IPS-15b (cell line): Measurements from ENCODE around the gene SLC25A18.
"Not testable (repeated sequence)": the region's sequence is repeated elsewhere in the genome, so short reads cannot be mapped to it uniquely, and the experiment has no call there.

ENCODE experiments used
- H3K27me3 ChIP-seq: one replicate; pipeline ENCODE4 v1.6.1; 2013; ENCODE audit warnings: low read length; ENCODE audit not compliant: control insufficient read depth, insufficient read depth
- H3K36me3 ChIP-seq: one replicate; pipeline ENCODE4 v1.6.1; 2013; ENCODE audit warnings: low read length; ENCODE audit not compliant: control insufficient read depth, insufficient read depth
- H3K4me1 ChIP-seq: one replicate; pipeline ENCODE4 v1.6.1; 2013; ENCODE audit warnings: mild to moderate bottlenecking, low read length; ENCODE audit not compliant: control insufficient read depth, insufficient read depth
- H3K4me3 ChIP-seq: one replicate; pipeline ENCODE4 v1.5.1; 2013; ENCODE audit warnings: low read depth, low read length
- H3K9ac ChIP-seq: one replicate; pipeline ENCODE4 v1.6.1; 2013; ENCODE audit warnings: low read depth, mild to moderate bottlenecking, low read length
- H3K9me3 ChIP-seq: one replicate; pipeline ENCODE4 v1.6.1; 2013; ENCODE audit warnings: mild to moderate bottlenecking, low read length; ENCODE audit not compliant: control insufficient read depth, insufficient read depth

Gene SLC25A18

DNA sequence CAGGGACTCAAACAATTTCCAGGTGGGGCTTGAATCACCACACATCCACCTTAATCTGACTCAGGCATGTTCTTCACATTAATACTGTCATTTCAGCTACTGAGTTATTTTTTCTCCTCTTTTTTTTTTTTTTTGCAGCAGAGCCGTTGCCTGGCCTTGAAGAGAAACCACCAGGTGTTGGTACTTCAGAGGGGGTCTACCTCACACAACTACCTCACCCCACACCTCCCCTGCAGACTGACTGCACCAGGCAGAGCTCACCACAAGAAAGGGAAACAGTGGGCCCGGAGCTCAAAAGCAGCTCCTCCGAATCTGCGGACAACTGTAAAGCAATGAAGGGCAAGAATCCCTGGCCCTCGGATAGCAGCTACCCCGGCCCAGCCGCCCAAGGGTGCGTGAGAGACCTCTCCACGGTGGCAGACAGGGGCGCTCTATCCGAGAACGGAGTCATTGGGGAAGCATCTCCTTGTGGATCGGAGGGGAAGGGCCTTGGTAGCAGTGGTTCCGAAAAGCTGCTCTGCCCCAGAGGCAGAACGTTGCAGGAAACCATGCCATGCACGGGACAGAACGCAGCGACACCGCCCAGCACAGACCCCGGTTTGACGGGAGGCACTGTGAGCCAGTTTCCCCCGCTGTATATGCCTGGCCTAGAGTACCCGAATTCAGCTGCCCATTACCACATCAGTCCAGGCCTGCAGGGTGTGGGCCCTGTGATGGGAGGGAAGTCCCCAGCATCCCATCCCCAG is 15.1 kb upstream of the SLC25A18 start:
- H3K36me3 ChIP-seq = peaks cover 59% of the 10 kb centered on the region
- no peaks in the 10 kb centered on the region for H3K9me3 ChIP-seq

GRCh38 chr22:17548756-17549035 is 14.6 kb upstream of the SLC25A18 start:
- Histone ChIP-seq H3K4me1 (no peaks in the 10 kb centered on the region), H3K9ac (no peak overlapping the region), H3K4me3 (no peak overlapping the region), H3K27me3 (no peaks in the 10 kb centered on the region), H3K9me3 (no peaks in the 10 kb centered on the region), H3K36me3 (peaks cover 58% of the 10 kb centered on the region)

More for the DNA sequence above, 15.1 kb upstream of the SLC25A18 start:
- no peak overlapping the region for H3K9ac ChIP-seq
- no peaks in the 10 kb centered on the region for H3K4me1 ChIP-seq
- no peak overlapping the region for H3K4me3 ChIP-seq
- no peaks in the 10 kb centered on the region for H3K27me3 ChIP-seq

DNA sequence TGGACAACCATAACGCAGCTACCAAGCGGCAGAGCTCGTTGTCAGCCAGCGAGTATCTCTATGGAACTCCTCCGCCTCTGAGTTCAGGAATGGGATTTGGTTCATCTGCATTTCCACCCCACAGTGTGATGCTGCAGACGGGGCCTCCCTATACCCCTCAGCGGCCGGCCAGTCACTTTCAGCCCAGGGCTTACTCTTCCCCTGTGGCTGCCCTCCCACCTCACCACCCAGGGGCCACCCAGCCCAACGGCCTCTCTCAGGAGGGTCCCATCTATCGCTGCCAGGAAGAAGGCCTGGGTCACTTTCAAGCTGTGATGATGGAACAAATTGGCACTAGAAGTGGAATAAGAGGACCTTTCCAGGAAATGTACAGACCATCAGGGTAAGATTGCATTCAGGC is 14.1 kb upstream of the SLC25A18 start:
- H3K4me3 ChIP-seq = no peak overlapping the region
- no peaks in the 10 kb centered on the region for H3K4me1 ChIP-seq
- no peak overlapping the region for H3K9ac ChIP-seq
- no peaks in the 10 kb centered on the region for H3K27me3 ChIP-seq
- no peaks in the 10 kb centered on the region for H3K9me3 ChIP-seq
- peaks cover 55% of the 10 kb centered on the region for H3K36me3 ChIP-seq

- H3K9me3 ChIP-seq = no peaks in the 10 kb centered on the region
- H3K4me1 ChIP-seq = no peaks in the 10 kb centered on the region
- H3K4me3 ChIP-seq = no peak overlapping the region
- no peaks in the 10 kb centered on the region for H3K27me3 ChIP-seq
- H3K9ac ChIP-seq = no peak overlapping the region
- H3K36me3 ChIP-seq = peaks cover 60% of the 10 kb centered on the region
Observed at GRCh38 chr22:17549655-17550054, 13.6 kb upstream of the SLC25A18 start.

DNA sequence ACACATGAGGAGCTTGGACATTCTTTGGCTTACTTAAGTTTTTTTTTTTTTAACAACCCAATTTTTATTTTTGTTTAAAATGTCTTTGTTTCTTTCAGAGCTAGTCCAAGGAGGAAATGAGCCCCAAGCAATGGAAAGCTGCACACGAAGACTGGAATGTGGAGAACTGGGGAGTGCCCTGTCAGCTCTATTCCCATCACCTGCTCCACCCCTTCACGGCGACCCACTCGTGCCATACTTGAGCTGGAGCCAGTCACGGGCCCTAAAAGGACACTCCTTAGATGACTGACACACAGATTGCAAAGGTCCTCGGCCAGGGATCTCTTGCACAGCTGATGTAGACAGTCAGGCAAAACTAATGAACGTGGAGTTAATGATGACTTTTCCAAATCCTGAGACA is 10.6 kb upstream of the SLC25A18 start:
- no peaks in the 10 kb centered on the region for H3K9me3 ChIP-seq
- H3K27me3 ChIP-seq = no peaks in the 10 kb centered on the region
- H3K9ac ChIP-seq = no peak overlapping the region
- H3K4me3 ChIP-seq = no peak overlapping the region
- no peaks in the 10 kb centered on the region for H3K4me1 ChIP-seq
- peaks cover 78% of the 10 kb centered on the region for H3K36me3 ChIP-seq

DNA sequence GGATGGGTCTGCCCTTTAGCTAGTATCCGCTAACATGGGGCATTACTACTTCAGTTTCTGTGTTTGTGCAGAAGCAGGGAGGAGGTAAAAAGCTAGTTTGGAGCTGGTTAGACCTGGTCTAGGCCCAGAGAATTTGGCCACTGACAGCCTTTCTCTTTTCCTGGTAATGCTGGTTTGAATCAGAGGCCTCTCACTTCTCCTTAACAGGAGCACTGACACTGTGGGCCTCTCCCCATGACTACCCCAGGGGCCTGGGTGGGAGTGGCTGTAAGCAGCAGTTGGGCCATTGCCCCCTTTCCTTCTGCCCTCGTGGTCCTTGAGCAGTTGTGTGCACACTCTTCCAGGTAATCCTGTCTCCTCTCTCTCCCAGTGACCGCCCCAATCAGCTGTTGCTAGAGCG is 8.5 kb upstream of the SLC25A18 start:
- H3K36me3 ChIP-seq = peaks cover 72% of the 10 kb centered on the region
- no peak overlapping the region for H3K9ac ChIP-seq
- no peak overlapping the region for H3K4me3 ChIP-seq
- no peaks in the 10 kb centered on the region for H3K9me3 ChIP-seq
- no peaks in the 10 kb centered on the region for H3K4me1 ChIP-seq
- no peaks in the 10 kb centered on the region for H3K27me3 ChIP-seq

DNA sequence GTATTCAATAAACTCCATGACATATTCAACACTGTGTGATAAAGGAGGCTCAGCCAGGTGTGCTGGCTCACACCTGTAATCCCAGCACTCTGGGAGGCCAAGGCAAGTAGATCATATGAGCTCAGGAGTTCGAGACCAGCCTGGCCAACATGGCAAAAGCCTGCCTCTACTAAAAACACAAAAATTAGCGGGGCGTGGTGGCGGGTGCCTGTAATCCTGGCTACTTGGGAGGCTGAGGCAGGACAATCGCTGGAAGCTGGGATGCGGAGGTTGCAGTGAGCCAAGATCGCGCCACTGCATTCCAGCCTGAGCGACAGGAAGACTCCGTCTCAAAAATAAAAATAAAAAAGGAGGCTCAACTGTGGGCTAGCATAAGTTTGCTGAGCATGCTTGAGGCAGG is 4.1 kb upstream of the SLC25A18 start:
- Histone ChIP-seq H3K4me3 (no peak overlapping the region), H3K9me3 (no peaks in the 10 kb centered on the region), H3K27me3 (no peaks in the 10 kb centered on the region), H3K36me3 (peaks cover 44% of the 10 kb centered on the region), H3K4me1 (peaks cover 17% of the 10 kb centered on the region), H3K9ac (no peak overlapping the region)

DNA sequence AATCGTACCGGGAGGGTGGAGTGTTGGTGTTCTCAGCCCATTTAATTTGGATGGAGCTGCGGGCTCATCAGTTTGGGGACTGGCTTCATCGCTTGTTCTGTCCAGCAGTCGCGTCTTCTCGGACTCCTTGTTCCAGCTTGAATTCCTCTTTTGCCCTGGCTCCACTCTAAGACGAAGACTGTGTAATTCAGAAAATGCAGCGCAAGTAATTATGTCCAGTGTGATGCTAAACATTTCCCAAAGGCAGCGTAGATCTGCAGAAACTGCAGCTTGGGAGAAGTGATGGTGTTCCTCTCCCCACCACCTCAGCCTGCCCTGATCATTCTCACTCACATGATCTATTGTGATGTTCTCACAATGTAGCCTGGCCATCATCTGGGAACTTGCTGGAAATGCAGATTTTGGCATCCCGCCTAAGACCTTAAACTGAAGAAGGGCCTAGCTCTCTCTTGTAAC is 666 bp downstream of the SLC25A18 start:
- H3K9ac ChIP-seq = no peak overlapping the region
- H3K36me3 ChIP-seq = peaks cover 10% of the 10 kb centered on the region
- H3K9me3 ChIP-seq = no peaks in the 10 kb centered on the region

DNA sequence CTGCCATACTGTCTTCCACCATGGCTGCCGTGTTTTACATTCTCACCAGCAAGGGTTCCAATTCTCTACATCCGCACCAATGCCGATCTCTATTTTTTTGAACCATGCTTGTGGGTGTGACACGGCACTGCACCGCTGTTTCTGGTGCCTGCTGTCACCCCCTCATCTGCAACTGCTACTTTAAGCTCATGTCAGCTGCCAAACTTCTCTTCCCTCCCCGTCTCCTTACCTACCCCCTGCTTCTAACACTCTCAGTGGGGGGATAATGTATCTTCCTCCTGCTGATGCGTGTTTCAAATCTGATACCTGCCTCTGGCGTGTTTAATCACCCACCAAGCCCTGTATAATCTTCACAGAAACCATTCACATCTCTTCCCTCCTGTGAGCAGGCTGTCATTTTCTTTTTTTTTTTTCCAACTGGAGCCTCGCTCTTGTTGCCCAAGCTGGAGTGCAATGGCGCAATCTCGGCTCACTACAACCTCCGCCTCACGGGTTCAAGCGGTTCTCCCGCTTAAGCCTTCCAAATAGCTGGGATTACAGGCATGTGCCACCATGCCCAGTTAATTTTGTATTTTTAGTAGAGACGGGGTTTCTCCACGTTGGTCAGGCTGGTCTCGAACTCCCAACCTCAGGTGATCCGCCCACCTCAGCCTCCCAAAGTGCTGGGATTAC is 2.9 kb downstream of the SLC25A18 start:
- not testable (repeated sequence) for H3K9me3 ChIP-seq, H3K9ac ChIP-seq, H3K36me3 ChIP-seq, H3K4me3 ChIP-seq, H3K27me3 ChIP-seq
- H3K4me1 ChIP-seq = peaks cover 30% of the 10 kb centered on the region

More for the DNA sequence above, 666 bp downstream of the SLC25A18 start:
- peaks cover 17% of the 10 kb centered on the region for H3K4me1 ChIP-seq
- no peaks in the 10 kb centered on the region for H3K27me3 ChIP-seq
- H3K4me3 ChIP-seq = no peak overlapping the region

GRCh38 chr22:17566776-17567175 is 3.5 kb downstream of the SLC25A18 start:
- Histone ChIP-seq H3K4me1 (peaks cover 30% of the 10 kb centered on the region), H3K9me3 (no peaks in the 10 kb centered on the region), H3K27me3 (no peaks in the 10 kb centered on the region)

DNA sequence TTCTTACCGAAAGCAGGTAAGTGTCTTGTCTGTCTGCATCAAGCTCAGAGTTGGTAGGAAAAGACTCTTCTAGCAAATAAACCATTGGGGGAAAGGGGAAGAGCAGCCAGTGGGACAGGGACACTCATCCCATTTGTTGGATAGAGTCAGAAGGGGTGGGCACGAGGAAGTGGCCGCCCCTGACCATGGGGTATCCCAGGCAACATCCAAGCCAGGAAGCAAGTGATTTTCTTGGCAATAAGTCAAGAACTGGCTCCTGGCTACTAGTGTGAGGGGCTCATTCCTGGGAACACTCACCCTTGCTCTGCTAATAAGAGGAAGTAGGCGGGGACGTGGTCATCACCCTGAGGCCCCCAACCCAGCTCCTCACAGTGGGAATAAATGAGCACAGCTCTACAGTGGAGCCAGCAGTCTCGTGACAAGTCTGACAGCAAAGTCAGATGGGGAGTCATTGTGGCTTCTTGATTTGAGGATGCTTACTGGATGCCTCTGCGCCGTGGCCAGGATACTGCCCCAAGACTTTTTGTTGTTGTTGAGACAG is 6.7 kb downstream of the SLC25A18 start:
- no peak overlapping the region for H3K4me3 ChIP-seq

More at GRCh38 chr22:17566776-17567175, 3.5 kb downstream of the SLC25A18 start:
- no peak overlapping the region for H3K4me3 ChIP-seq
- no peaks in the 10 kb centered on the region for H3K36me3 ChIP-seq
- H3K9ac ChIP-seq = no peak overlapping the region

More for the DNA sequence above, 6.7 kb downstream of the SLC25A18 start:
- Histone ChIP-seq H3K36me3 (no peaks in the 10 kb centered on the region), H3K27me3 (no peaks in the 10 kb centered on the region), H3K4me1 (peaks cover 12% of the 10 kb centered on the region), H3K9me3 (no peaks in the 10 kb centered on the region), H3K9ac (no peak overlapping the region)
